ENCODE results near the gene CHAC1. TPM values are rescaled to one million over a fixed set of nuclear protein-coding genes. Genes with fewer than 3 reads are reported as not detected.
A peak's percentile ranks its signal among the peaks of the same experiment; 100 is the strongest.

The CHAC1 gene
- total RNA-seq, 1 experiment from 2014 or later: 48.7 TPM

DNA sequence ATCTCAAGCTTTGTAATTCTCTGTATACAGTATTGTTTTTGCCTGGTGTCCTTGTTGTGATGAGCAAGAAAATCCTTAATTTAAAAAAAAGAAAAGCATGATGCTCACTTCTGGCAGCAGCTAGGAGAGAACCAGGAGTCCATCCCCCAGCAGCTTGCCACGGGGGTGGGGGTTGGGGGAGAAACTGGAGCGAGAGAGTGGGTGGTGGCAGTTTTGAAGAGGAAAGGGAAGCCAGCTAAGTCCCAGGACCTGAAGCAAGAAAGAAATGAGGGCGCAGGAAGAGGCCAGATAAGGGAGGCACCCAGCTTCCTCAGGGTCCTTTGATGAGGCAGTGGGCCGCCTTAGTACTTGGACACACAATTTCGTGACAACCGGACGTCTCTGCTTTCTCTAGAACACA lies 23.5 kb downstream of the CHAC1 start:
- Mint-ChIP-seq H3K36me3 (ENCODE audit: insufficient read depth in 1 of 3, low read depth in 3 of 3) (peaks cover 19 to 62% (median 53%) of the 10 kb centered on the region in 3 experiments), H3K27ac (peak overlapping the region in 2 of 3 experiments; percentile 51 to 87; a peak in 3 of 7 replicates), H3K27me3 (ENCODE audit: low read depth) (no peaks in the 10 kb centered on the region), H3K9me3 (no peaks in the 10 kb centered on the region), H3K4me1 (peaks cover 6 to 10% of the 10 kb centered on the region in 2 experiments), H3K4me3 (no peak overlapping the region)
- H3K9ac ChIP-seq (ENCODE audit: extremely low read depth, insufficient read length, low read length): no peak overlapping the region
- H3K4me1 ChIP-seq (ENCODE audit: insufficient read depth, low read length): no peaks in the 10 kb centered on the region; the same call in 1 of the 2 replicates
- no peak overlapping the region for H2BK20ac ChIP-seq (ENCODE audit: low read depth, low read length, poor library complexity, severe bottlenecking)
- H3K27me3 ChIP-seq (ENCODE audit: insufficient read depth, low read length): no peaks in the 10 kb centered on the region
- no peaks in the 10 kb centered on the region for H4K20me1 ChIP-seq (ENCODE audit: control insufficient read depth, insufficient read depth, insufficient read length)
- H4K91ac ChIP-seq (ENCODE audit: insufficient read length, low read depth, low read length): no peak overlapping the region
- H3K79me1 ChIP-seq (ENCODE audit: insufficient read depth, low read depth, low read length, poor library complexity, severe bottlenecking): no peaks in the 10 kb centered on the region
- H3K27ac ChIP-seq (ENCODE audit: insufficient read length, low read depth, low read length): no peak overlapping the region
- no peak overlapping the region for H4K5ac ChIP-seq (ENCODE audit: insufficient read length, low read depth, low read length)
- no peak overlapping the region for H3K18ac ChIP-seq (ENCODE audit: insufficient read length, low read depth, low read length)
- no peak overlapping the region for H2BK5ac ChIP-seq (ENCODE audit: insufficient read length, low read length)
- H2AK5ac ChIP-seq (ENCODE audit: insufficient read length, low read length): no peak overlapping the region
- no peak overlapping the region for H3K23ac ChIP-seq (ENCODE audit: insufficient read length, low read depth, low read length)
- no peak overlapping the region for H4K8ac ChIP-seq (replicated peaks; ENCODE audit: insufficient read length, low read depth, low read length)
- no peak overlapping the region for H2BK12ac ChIP-seq (ENCODE audit: insufficient read length, low read depth, low read length)
- H2AFZ ChIP-seq (ENCODE audit: low read length): no peak overlapping the region
- no peak for DNase-seq
- no peak overlapping the region for H3K56ac ChIP-seq (ENCODE audit: insufficient read length, low read depth, low read length)
- H3K4me2 ChIP-seq (ENCODE audit: insufficient read depth, insufficient read length, low read length): no peak overlapping the region
- no CpG with 5 or more reads among the region's 7 CpGs for WGBS (ENCODE audit: extremely low coverage, insufficient read length, low lambda C conversion rate)
- no peak overlapping the region for H2BK15ac ChIP-seq (ENCODE audit: low read depth, low read length)
- H3K14ac ChIP-seq (ENCODE audit: insufficient read depth, low read length): no peak overlapping the region
- H3K23me2 ChIP-seq (ENCODE audit: insufficient read length, low read depth, low read length, poor library complexity, severe bottlenecking): no peaks in the 10 kb centered on the region
- no peak overlapping the region for H3K4ac ChIP-seq (ENCODE audit: low read depth, low read length)
- TF ChIP-seq, protein P1, sequence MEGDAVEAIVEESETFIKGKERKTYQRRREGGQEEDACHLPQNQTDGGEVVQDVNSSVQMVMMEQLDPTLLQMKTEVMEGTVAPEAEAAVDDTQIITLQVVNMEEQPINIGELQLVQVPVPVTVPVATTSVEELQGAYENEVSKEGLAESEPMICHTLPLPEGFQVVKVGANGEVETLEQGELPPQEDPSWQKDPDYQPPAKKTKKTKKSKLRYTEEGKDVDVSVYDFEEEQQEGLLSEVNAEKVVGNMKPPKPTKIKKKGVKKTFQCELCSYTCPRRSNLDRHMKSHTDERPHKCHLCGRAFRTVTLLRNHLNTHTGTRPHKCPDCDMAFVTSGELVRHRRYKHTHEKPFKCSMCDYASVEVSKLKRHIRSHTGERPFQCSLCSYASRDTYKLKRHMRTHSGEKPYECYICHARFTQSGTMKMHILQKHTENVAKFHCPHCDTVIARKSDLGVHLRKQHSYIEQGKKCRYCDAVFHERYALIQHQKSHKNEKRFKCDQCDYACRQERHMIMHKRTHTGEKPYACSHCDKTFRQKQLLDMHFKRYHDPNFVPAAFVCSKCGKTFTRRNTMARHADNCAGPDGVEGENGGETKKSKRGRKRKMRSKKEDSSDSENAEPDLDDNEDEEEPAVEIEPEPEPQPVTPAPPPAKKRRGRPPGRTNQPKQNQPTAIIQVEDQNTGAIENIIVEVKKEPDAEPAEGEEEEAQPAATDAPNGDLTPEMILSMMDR (conservative IDR thresholded peaks at IDR 0.05): no peak
- no peak overlapping the region for H2BK120ac ChIP-seq (ENCODE audit: low read depth, low read length, poor library complexity, severe bottlenecking)
- H3T11ph ChIP-seq (ENCODE audit: low read length): no peak overlapping the region
- no peaks in the 10 kb centered on the region for H3K9me3 ChIP-seq (ENCODE audit: control insufficient read depth, low read depth, low read length)
- no peaks in the 10 kb centered on the region for H3K79me2 ChIP-seq (ENCODE audit: insufficient read depth, low read length)

Data from H9 (cell line).